ENCODE data around the gene SP5. TPM values are rescaled to one million over a fixed set of nuclear protein-coding genes. Genes with fewer than 3 reads are reported as not detected.
A peak's percentile ranks its signal among the peaks of the same experiment; 100 is the strongest.

The SP5 gene
- total and polyA plus RNA-seq, 2 experiments from 2014 or later, result 0.69 TPM; not detected in 1

DNA sequence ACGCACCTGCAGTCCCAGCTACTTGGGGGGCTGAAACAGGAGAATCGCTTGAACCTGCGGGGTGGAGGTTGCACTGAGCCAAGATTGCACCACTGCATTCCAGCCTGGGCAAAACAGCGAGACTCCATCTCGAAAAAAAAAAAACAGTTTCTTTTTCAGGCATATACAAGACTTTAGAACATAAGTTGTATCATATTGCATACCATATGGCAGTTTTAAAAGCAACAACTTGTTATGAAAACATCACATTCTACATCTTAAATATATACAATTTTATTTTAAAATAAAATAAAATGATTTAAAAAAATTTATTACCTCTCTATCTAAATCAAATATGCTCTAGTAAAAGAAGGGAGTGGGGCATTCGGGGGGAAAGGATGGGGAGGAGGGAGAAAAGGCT lies 39.4 kb upstream of the SP5 start:
- Histone ChIP-seq H3K27me3 (no peaks in the 10 kb centered on the region), H3K9me3 (ENCODE audit: low read depth) (no peaks in the 10 kb centered on the region), H3K27ac (no peak overlapping the region), H3K4me3 (no peak overlapping the region), H3K4me1 (ENCODE audit: low read depth) (no peaks in the 10 kb centered on the region), H3K36me3 (no peaks in the 10 kb centered on the region)
- DNase-seq (ENCODE audit: low read depth in 1 of 2, low spot score in 1 of 2), result no peak
- TF ChIP-seq, protein P1, sequence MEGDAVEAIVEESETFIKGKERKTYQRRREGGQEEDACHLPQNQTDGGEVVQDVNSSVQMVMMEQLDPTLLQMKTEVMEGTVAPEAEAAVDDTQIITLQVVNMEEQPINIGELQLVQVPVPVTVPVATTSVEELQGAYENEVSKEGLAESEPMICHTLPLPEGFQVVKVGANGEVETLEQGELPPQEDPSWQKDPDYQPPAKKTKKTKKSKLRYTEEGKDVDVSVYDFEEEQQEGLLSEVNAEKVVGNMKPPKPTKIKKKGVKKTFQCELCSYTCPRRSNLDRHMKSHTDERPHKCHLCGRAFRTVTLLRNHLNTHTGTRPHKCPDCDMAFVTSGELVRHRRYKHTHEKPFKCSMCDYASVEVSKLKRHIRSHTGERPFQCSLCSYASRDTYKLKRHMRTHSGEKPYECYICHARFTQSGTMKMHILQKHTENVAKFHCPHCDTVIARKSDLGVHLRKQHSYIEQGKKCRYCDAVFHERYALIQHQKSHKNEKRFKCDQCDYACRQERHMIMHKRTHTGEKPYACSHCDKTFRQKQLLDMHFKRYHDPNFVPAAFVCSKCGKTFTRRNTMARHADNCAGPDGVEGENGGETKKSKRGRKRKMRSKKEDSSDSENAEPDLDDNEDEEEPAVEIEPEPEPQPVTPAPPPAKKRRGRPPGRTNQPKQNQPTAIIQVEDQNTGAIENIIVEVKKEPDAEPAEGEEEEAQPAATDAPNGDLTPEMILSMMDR (IDR thresholded peaks at IDR 0.05; ENCODE audit: low read depth, low read length), result no peak

DNA sequence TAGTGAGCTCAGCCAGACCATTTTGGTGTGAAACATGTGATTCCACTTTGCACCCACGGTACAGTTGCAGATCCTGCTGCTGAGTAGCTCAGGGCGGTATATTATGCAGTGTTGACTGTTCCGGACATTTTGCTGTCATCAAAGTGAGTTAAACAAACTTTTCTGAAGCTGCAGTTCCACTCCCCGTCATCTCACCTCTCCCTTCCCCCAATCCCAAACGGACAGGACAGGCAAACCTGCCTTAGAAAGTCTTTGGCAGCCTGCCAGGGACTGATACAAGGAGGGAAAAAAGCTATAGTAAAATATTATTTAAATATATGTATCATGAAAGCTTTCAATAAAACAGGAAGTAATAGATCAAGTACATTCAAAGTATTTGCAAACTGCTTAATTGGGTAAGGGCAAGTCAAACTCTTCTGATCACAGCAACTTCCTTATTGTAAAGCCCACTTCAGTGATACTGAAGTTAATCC lies 35.5 kb upstream of the SP5 start:
- no peaks in the 10 kb centered on the region for H3K27me3 ChIP-seq

DNA sequence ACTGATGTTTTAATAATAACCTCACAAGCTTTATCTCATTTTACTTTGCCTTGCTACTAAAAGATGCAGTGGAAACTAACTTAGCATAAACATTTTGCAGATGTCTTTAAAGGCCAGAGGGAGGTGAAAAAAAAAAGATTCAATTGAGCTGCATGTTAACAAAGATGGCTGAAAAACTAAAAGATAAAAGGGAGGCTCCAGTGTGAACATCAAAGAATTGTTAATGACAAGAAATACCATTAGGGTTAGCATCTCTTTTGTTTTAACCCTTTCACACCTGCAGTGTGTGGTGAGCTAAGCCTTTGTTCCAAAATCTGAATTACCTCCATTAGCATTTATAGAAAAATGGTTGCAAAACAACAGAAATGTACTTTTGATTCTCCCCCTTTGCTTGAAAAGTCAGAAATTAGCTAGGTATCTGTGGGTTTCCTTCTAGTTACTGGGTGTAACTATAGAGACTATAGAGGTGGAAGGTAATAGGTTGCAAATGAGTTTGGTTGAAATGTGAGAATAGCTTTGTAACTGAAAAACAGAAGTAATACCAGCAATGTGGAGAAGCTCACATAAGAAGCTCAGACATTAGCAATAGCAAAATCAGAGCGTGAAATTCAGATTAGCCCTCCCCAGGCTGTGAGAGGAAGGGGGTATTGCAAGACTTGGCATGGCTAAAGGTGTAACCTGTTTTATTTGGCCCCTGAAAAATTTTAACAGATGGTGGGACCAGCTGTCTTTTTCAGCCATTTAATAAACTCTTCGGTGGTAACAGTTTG lies 34.8 kb upstream of the SP5 start:
- H3K27ac ChIP-seq, result no peak overlapping the region
- no peaks in the 10 kb centered on the region for H3K4me1 ChIP-seq (ENCODE audit: low read depth)
- no peaks in the 10 kb centered on the region for H3K36me3 ChIP-seq
- no peak for DNase-seq (ENCODE audit: low read depth in 1 of 2, low spot score in 1 of 2)
- no peak overlapping the region for H3K4me3 ChIP-seq
- no peaks in the 10 kb centered on the region for H3K27me3 ChIP-seq
- no peaks in the 10 kb centered on the region for H3K9me3 ChIP-seq (ENCODE audit: low read depth)
- TF ChIP-seq, protein P1 (IDR thresholded peaks at IDR 0.05; ENCODE audit: low read depth, low read length), result no peak

More for the DNA sequence above, 35.5 kb upstream of the SP5 start:
- DNase-seq (ENCODE audit: low read depth in 1 of 2, low spot score in 1 of 2), result peak in 1 of 2 donors; percentile 37
- TF ChIP-seq, protein P1 (IDR thresholded peaks at IDR 0.05; ENCODE audit: low read depth, low read length), result no peak
- Histone ChIP-seq H3K9me3 (ENCODE audit: low read depth) (no peaks in the 10 kb centered on the region), H3K27ac (no peak overlapping the region), H3K36me3 (no peaks in the 10 kb centered on the region), H3K4me3 (no peak overlapping the region), H3K4me1 (ENCODE audit: low read depth) (no peaks in the 10 kb centered on the region)

DNA sequence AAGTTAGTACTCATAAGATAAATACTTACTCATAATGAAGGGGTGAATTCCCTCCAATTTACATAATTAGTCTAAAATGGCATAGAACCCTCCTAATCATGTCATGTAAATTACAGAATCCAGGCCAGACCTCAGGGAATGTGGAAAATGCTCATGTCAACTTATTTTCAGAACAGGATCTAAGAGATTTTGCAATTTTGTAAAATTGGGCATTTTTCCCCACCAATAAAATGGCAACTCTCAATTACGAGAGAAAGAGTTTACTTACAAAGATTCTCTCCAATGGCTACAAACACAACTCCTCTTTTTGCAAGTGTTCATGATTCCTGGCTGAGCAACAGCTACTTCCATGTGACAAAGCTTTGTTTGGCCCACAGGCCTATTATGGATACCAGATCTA lies 33.8 kb upstream of the SP5 start:
- H3K36me3 ChIP-seq, result no peaks in the 10 kb centered on the region
- H3K4me3 ChIP-seq, result no peak overlapping the region
- H3K4me1 ChIP-seq (ENCODE audit: low read depth), result no peaks in the 10 kb centered on the region
- no peak overlapping the region for H3K27ac ChIP-seq
- no peaks in the 10 kb centered on the region for H3K27me3 ChIP-seq
- no peaks in the 10 kb centered on the region for H3K9me3 ChIP-seq (ENCODE audit: low read depth)
- DNase-seq (ENCODE audit: low read depth in 1 of 2, low spot score in 1 of 2), result no peak
- TF ChIP-seq, protein P1 (IDR thresholded peaks at IDR 0.05; ENCODE audit: low read depth, low read length), result no peak

DNA sequence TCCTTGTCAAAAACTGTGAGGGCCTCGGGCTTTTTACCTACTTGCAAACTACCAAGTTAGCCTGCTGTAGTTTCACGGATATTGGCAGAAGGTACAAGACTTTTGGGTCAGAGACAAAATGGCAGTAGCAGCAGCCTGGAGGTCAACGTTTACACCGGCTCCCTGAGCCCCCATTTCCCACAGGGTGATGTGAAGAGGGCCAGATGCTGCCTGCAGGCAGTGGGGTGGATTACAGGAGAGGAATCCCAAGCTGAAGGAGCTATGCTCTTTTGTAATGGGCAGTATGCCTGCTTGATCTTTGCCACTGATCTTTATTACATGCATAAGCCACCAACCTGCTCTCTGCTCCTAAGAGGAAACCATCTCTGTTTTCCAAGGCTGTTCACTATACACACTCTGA lies 29.5 kb upstream of the SP5 start:
- DNase-seq (ENCODE audit: low read depth in 1 of 2, low spot score in 1 of 2), result no peak
- Histone ChIP-seq H3K9me3 (ENCODE audit: low read depth) (no peaks in the 10 kb centered on the region), H3K4me1 (ENCODE audit: low read depth) (no peaks in the 10 kb centered on the region), H3K27me3 (no peaks in the 10 kb centered on the region), H3K4me3 (no peak overlapping the region), H3K36me3 (no peaks in the 10 kb centered on the region), H3K27ac (no peak overlapping the region)
- TF ChIP-seq, protein P1 (IDR thresholded peaks at IDR 0.05; ENCODE audit: low read depth, low read length), result no peak

All from cardiac muscle cell (in vitro differentiated cells and primary cell).